NCI-H510A (cell line): ENCODE data around the gene FBL.

Experiments used
- DNase-seq: peaks from one replicate; lab custom pipeline; 2025; lab: John Stamatoyannopoulos, UW

The FBL gene

DNA sequence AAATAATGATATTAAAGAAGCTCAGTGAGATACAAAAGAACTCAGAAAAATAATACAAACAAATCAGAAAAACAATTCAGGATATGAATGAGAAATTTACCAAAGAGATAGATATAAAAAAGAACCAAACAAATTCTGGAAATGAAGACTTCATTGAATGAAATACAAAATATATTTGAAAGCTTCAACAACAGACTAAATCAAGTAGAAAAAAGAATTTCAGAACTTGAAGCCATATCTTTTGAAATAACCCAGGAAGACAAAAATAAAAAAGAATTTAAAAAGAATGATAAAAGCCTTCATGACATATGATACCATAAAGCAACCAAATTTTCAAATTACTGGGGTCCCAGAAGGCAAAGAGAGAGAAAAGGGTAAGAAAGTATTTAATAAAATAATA, 57.9 kb downstream of the FBL start:
- no peak for DNase-seq
